ENCODE measurements around the gene KIF5C. TPM values are rescaled to one million over a fixed set of nuclear protein-coding genes. Genes with fewer than 3 reads are reported as not detected.

KIF5C gene
- total RNA-seq, 1 donor from 2014 or later, result 63.3 TPM

- no peak overlapping the region for H3K4me3 Mint-ChIP-seq
- no peak overlapping the region for H3K27ac Mint-ChIP-seq (ENCODE audit: unreplicated experiment)
- TF ChIP-seq CTCF (conservative IDR thresholded peaks at IDR 0.05), result peak; percentile 91
- peaks cover 5% of the 10 kb centered on the region for H3K4me1 Mint-ChIP-seq
- peaks cover 6% of the 10 kb centered on the region for H3K36me3 Mint-ChIP-seq (ENCODE audit: low read depth)
- peak; percentile 88 for DNase-seq (ENCODE audit: low read depth, low spot score)
- no peaks in the 10 kb centered on the region for H3K9me3 Mint-ChIP-seq
- H3K27me3 Mint-ChIP-seq (ENCODE audit: low read depth), result no peaks in the 10 kb centered on the region
These were observed 142.3 kb downstream of the KIF5C start for GRCh38 chr2:149017116-149017985.

DNA sequence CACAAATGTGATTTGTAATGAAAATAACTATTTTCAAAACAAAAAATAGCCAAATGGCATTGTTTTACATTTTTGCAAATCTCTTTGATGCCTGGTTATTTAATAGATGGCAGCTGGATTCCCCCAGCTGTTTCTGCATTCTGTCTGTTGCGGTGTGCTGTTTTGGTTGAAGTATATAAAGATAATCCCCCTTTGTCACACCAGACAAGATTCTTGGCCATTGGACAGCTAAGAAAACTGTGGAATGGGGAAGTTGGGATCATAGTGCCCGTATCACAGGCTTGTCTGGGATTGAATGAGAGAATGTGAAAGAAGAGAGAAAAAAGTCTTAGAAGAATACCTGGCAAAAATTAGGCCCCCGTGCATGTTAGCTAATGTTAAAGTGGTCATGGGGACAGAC lies 144.0 kb downstream of the KIF5C start:
- no peak overlapping the region for H3K4me3 Mint-ChIP-seq
- peaks cover 5% of the 10 kb centered on the region for H3K4me1 Mint-ChIP-seq
- no peak for TF ChIP-seq CTCF (conservative IDR thresholded peaks at IDR 0.05)
- H3K9me3 Mint-ChIP-seq, result no peaks in the 10 kb centered on the region
- DNase-seq (ENCODE audit: low read depth, low spot score), result no peak
- H3K27ac Mint-ChIP-seq (ENCODE audit: unreplicated experiment), result no peak overlapping the region
- H3K36me3 Mint-ChIP-seq (ENCODE audit: low read depth), result peaks cover 6% of the 10 kb centered on the region
- no peaks in the 10 kb centered on the region for H3K27me3 Mint-ChIP-seq (ENCODE audit: low read depth)

GRCh38 chr2:149019768-149020167 lies 144.7 kb downstream of the KIF5C start:
- peaks cover 5% of the 10 kb centered on the region for H3K4me1 Mint-ChIP-seq
- no peaks in the 10 kb centered on the region for H3K27me3 Mint-ChIP-seq (ENCODE audit: low read depth)
- DNase-seq (ENCODE audit: low read depth, low spot score), result no peak
- no peak overlapping the region for H3K27ac Mint-ChIP-seq (ENCODE audit: unreplicated experiment)
- TF ChIP-seq CTCF (conservative IDR thresholded peaks at IDR 0.05), result no peak
- peaks cover 6% of the 10 kb centered on the region for H3K36me3 Mint-ChIP-seq (ENCODE audit: low read depth)
- H3K4me3 Mint-ChIP-seq, result no peak overlapping the region
- no peaks in the 10 kb centered on the region for H3K9me3 Mint-ChIP-seq

DNA sequence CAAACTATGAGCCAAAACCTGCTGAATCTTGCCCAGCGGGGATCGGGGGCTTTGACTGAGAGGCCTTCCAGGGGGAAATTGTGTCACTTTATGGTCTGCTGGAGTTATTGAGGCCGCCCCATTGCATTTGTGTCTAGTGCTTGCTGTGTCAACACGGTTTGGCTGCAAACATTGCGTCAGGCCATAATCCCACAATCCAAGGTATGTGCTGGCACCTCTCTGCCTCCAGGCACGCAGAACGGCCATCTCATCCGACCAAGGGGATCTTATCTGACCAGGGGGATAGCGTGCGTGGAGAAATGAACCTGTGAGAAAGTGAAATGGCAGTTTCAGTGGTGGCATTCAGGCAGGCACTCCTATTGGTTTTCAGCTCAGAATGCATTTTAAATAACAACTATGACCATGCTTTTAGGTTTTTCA lies 145.4 kb downstream of the KIF5C start:
- DNase-seq (ENCODE audit: low read depth, low spot score), result no peak
- Mint-ChIP-seq H3K9me3 (no peaks in the 10 kb centered on the region), H3K4me1 (peaks cover 5% of the 10 kb centered on the region), H3K27ac (ENCODE audit: unreplicated experiment) (no peak overlapping the region), H3K36me3 (ENCODE audit: low read depth) (peaks cover 6% of the 10 kb centered on the region), H3K4me3 (no peak overlapping the region), H3K27me3 (ENCODE audit: low read depth) (no peaks in the 10 kb centered on the region)
- TF ChIP-seq CTCF (conservative IDR thresholded peaks at IDR 0.05), result no peak

GRCh38 chr2:149021271-149021719 lies 146.3 kb downstream of the KIF5C start:
- TF ChIP-seq CTCF (conservative IDR thresholded peaks at IDR 0.05), result no peak
- Mint-ChIP-seq H3K27me3 (ENCODE audit: low read depth) (no peaks in the 10 kb centered on the region), H3K36me3 (ENCODE audit: low read depth) (peaks cover 6% of the 10 kb centered on the region), H3K4me1 (peaks cover 5% of the 10 kb centered on the region), H3K4me3 (no peak overlapping the region), H3K27ac (ENCODE audit: unreplicated experiment) (no peak overlapping the region), H3K9me3 (no peaks in the 10 kb centered on the region)
- no peak for DNase-seq (ENCODE audit: low read depth, low spot score)

All from neural crest cell (in vitro differentiated cells).